CD4-positive, alpha-beta T cell treated with Interleukin-15 for 1 hour (primary cell): ENCODE data around the gene PINK1.
"Not testable (repeated sequence)": the region's sequence is repeated elsewhere in the genome, so short reads cannot be mapped to it uniquely, and the experiment has no call there.

Experiments used
- DNase-seq: peaks from one replicate; pipeline ENCODE4 v3.0.0-alpha.2; 2020

Gene PINK1

GRCh38 chr1:20648946-20649345 is 15.7 kb downstream of the PINK1 start:
- no peak for DNase-seq

GRCh38 chr1:20652300-20652699 is 19.0 kb downstream of the PINK1 start:
- no peak for DNase-seq

GRCh38 chr1:20654104-20654690 is 20.9 kb downstream of the PINK1 start:
- DNase-seq = no peak

- no peak for DNase-seq
These were observed 23.8 kb downstream of the PINK1 start for GRCh38 chr1:20657024-20657423.

GRCh38 chr1:20658166-20658915 is 25.1 kb downstream of the PINK1 start:
- DNase-seq = no peak

- no peak for DNase-seq
These were observed 27.1 kb downstream of the PINK1 start for GRCh38 chr1:20660363-20660762.

- DNase-seq = no peak
These were observed 27.6 kb downstream of the PINK1 start for GRCh38 chr1:20660847-20661206.

GRCh38 chr1:20661207-20662109 is 28.2 kb downstream of the PINK1 start, which contains the start of gene DDOST:
Gene DDOST, minus strand, starts transcription at chr1:20661369. Its CDS starts 19 bp downstream, at chr1:20661350.
- DNase-seq = peak; percentile 96

- no peak for DNase-seq
These were observed 28.8 kb downstream of the PINK1 start for GRCh38 chr1:20662110-20662475.

GRCh38 chr1:20663365-20663764 is 30.1 kb downstream of the PINK1 start:
- no peak for DNase-seq

GRCh38 chr1:20663969-20664715 is 30.9 kb downstream of the PINK1 start:
- no peak for DNase-seq

GRCh38 chr1:20665726-20666125 is 32.5 kb downstream of the PINK1 start:
- DNase-seq = no peak

- no peak for DNase-seq
These were observed 32.9 kb downstream of the PINK1 start for GRCh38 chr1:20666146-20666545.

- no peak for DNase-seq
These were observed 33.5 kb downstream of the PINK1 start for GRCh38 chr1:20666804-20667203.

GRCh38 chr1:20668581-20668980 is 35.3 kb downstream of the PINK1 start:
- DNase-seq = no peak

- DNase-seq = no peak
These were observed 37.7 kb downstream of the PINK1 start for GRCh38 chr1:20670936-20671335.

GRCh38 chr1:20672265-20672632 is 39.0 kb downstream of the PINK1 start:
- no peak for DNase-seq

- not testable (repeated sequence) for DNase-seq
These were observed 40.4 kb downstream of the PINK1 start for GRCh38 chr1:20673626-20674025.

GRCh38 chr1:20678599-20678998 is 45.3 kb downstream of the PINK1 start:
- DNase-seq = no peak

GRCh38 chr1:20680269-20680668 is 47.0 kb downstream of the PINK1 start:
- no peak for DNase-seq

GRCh38 chr1:20681999-20682398 is 48.7 kb downstream of the PINK1 start:
- DNase-seq = no peak

- no peak for DNase-seq
These were observed 49.4 kb downstream of the PINK1 start for GRCh38 chr1:20682571-20683236.
